ENCODE measurements around the gene DUSP7. TPM values are rescaled to one million over a fixed set of nuclear protein-coding genes. Genes with fewer than 3 reads are reported as not detected.

The DUSP7 gene
- total RNA-seq, 1 experiment from 2014 or later: 20.1 TPM

DNA sequence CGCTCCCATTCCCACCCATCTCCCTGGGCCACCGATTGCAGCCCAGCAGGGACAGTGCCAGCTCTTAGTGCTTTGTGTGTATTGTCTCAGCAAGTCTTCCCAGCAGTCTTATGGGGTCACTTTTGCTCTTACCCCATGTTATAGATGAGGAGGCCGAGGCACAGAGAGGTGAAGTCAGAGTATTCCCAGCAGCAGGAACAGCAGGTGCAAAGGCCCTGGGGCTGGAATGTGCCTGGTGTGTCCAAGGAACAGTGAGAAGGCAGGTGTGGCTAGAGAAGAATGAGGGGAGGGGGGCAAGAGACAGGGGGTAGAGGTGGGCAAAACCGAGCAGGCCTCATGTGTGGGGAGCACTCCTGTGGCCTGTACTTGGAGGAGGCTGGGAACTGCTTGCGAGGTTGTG, 12.8 kb upstream of the DUSP7 start:
- DNase-seq (ENCODE audit: low spot score): no peak
- ChIA-PET CTCF (no interaction called here), POLR2A (ENCODE audit: low non-redundant PET) (no interaction called here)
- TF ChIP-seq, protein P1, sequence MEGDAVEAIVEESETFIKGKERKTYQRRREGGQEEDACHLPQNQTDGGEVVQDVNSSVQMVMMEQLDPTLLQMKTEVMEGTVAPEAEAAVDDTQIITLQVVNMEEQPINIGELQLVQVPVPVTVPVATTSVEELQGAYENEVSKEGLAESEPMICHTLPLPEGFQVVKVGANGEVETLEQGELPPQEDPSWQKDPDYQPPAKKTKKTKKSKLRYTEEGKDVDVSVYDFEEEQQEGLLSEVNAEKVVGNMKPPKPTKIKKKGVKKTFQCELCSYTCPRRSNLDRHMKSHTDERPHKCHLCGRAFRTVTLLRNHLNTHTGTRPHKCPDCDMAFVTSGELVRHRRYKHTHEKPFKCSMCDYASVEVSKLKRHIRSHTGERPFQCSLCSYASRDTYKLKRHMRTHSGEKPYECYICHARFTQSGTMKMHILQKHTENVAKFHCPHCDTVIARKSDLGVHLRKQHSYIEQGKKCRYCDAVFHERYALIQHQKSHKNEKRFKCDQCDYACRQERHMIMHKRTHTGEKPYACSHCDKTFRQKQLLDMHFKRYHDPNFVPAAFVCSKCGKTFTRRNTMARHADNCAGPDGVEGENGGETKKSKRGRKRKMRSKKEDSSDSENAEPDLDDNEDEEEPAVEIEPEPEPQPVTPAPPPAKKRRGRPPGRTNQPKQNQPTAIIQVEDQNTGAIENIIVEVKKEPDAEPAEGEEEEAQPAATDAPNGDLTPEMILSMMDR (conservative IDR thresholded peaks at IDR 0.05; ENCODE audit: low read depth, low read length): no peak
- TF ChIP-seq EZH2 (IDR thresholded peaks at IDR 0.05; ENCODE audit: borderline replicate concordance, low read depth, low read length, poor library complexity, severe bottlenecking): no peak
- H3K4me3 ChIP-seq (ENCODE audit: low read depth, low read length, poor library complexity, severe bottlenecking): no peak overlapping the region
- H3K27ac ChIP-seq (ENCODE audit: low read depth, low read length, poor library complexity, severe bottlenecking): no peak overlapping the region
- BruUV-seq (replicated peaks): no TSS peak
- H3K27me3 ChIP-seq (replicated peaks; ENCODE audit: insufficient read depth, low read depth, low read length, poor library complexity): no peaks in the 10 kb centered on the region
- no peaks in the 10 kb centered on the region for H3K4me1 ChIP-seq (ENCODE audit: insufficient read depth, low read length, poor library complexity, severe bottlenecking)
- intact Hi-C loops (cut with micrococcal nuclease; ENCODE audit: unreplicated experiment): no loop called here
- H3K9me3 ChIP-seq (ENCODE audit: low read depth, low read length, poor library complexity, severe bottlenecking): no peaks in the 10 kb centered on the region
- no peaks in the 10 kb centered on the region for H3K36me3 ChIP-seq (ENCODE audit: insufficient read depth, low read length, poor library complexity, severe bottlenecking)

DNA sequence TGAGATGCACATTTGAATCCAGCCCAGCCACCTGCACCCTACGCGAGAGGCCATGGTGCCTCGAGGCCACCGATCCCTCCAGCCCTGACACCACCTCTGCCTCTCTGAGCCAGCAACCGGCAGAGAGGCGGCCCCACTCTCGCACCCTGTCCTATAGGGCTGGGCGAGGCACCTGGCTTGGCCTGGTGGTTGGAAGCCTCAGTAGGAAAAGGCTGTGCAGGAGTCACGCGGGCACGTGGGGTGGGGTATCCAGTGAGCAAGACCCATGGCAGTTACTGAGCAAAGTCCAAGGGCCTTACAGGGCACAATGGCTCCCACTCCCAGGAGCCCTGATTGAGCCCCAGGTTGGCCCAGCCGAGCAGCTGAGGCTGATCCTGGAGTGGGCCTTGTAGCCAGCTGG, 12.4 kb upstream of the DUSP7 start:
- POLR2A ChIA-PET (ENCODE audit: low non-redundant PET): no interaction called here
- TF ChIP-seq, protein P1 (conservative IDR thresholded peaks at IDR 0.05; ENCODE audit: low read depth, low read length): no peak
- TF ChIP-seq EZH2 (IDR thresholded peaks at IDR 0.05; ENCODE audit: borderline replicate concordance, low read depth, low read length, poor library complexity, severe bottlenecking): no peak
- no TSS peak for BruUV-seq (replicated peaks)

DNA sequence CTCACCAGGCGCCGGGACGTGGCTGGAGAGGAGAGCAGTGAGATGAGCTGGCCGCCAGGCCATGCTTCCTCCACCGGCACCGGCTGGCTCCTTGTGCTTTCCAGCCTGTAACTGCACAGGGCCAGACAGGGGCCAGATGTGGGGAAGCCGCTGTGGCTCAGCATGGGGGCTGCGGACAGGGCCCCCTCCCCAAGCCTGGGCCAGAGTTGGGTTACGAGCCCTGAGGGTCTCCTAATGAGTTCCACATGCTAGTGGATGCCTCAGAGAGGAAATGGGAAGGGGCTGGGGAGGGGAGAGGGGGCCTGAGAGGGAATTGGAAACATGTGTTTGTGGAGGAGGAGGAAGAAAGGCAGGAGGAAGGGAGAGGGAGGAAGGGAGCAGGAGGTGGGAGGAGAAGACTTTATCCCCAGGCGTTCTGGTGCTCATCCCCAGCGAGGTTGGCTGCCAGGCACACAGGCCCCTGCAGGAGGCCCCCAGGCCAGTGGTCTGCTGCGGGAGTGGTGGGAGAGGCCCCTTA, 11.7 kb upstream of the DUSP7 start:
- Histone ChIP-seq H3K36me3 (ENCODE audit: insufficient read depth, low read length, poor library complexity, severe bottlenecking) (no peaks in the 10 kb centered on the region), H3K27ac (ENCODE audit: low read depth, low read length, poor library complexity, severe bottlenecking) (no peak overlapping the region), H3K9me3 (ENCODE audit: low read depth, low read length, poor library complexity, severe bottlenecking) (no peaks in the 10 kb centered on the region), H3K4me3 (ENCODE audit: low read depth, low read length, poor library complexity, severe bottlenecking) (no peak overlapping the region), H3K27me3 (replicated peaks; ENCODE audit: insufficient read depth, low read depth, low read length, poor library complexity) (no peaks in the 10 kb centered on the region), H3K4me1 (ENCODE audit: insufficient read depth, low read length, poor library complexity, severe bottlenecking) (no peaks in the 10 kb centered on the region)
- BruUV-seq (replicated peaks): no TSS peak
- DNase-seq (ENCODE audit: low spot score): no peak
- TF ChIP-seq, protein P1 (conservative IDR thresholded peaks at IDR 0.05; ENCODE audit: low read depth, low read length): no peak
- TF ChIP-seq EZH2 (IDR thresholded peaks at IDR 0.05; ENCODE audit: borderline replicate concordance, low read depth, low read length, poor library complexity, severe bottlenecking): no peak
- ChIA-PET CTCF (no interaction called here), POLR2A (ENCODE audit: low non-redundant PET) (no interaction called here)
- intact Hi-C loops (cut with micrococcal nuclease; ENCODE audit: unreplicated experiment): no loop called here

More for the DNA sequence above, 12.4 kb upstream of the DUSP7 start:
- Histone ChIP-seq H3K4me1 (ENCODE audit: insufficient read depth, low read length, poor library complexity, severe bottlenecking) (no peaks in the 10 kb centered on the region), H3K27me3 (replicated peaks; ENCODE audit: insufficient read depth, low read depth, low read length, poor library complexity) (no peaks in the 10 kb centered on the region), H3K4me3 (ENCODE audit: low read depth, low read length, poor library complexity, severe bottlenecking) (no peak overlapping the region), H3K9me3 (ENCODE audit: low read depth, low read length, poor library complexity, severe bottlenecking) (no peaks in the 10 kb centered on the region), H3K36me3 (ENCODE audit: insufficient read depth, low read length, poor library complexity, severe bottlenecking) (no peaks in the 10 kb centered on the region), H3K27ac (ENCODE audit: low read depth, low read length, poor library complexity, severe bottlenecking) (no peak overlapping the region)
- no peak for DNase-seq (ENCODE audit: low spot score)
- CTCF ChIA-PET: no interaction called here
- intact Hi-C loops (cut with micrococcal nuclease; ENCODE audit: unreplicated experiment): no loop called here

Data from A673 (cell line).